HEK293T (cell line): ENCODE results near the gene FHIT.

Source experiments
- CTCF ChIA-PET: fragments of 350-600 bp; formaldehyde crosslinking; extraction: SDS; loops from one replicate; lab custom pipeline; 2021; ENCODE audit warnings: antibody characterized with exemption, inconsistent platforms; lab: Yijun Ruan, JAX
- POLR2A ChIA-PET: fragments of 350-600 bp; formaldehyde crosslinking; extraction: SDS; loops from one replicate; lab custom pipeline; 2020; ENCODE audit warnings: antibody characterized with exemption, inconsistent platforms; lab: Yijun Ruan, JAX
- DNase-seq: peaks from one replicate; pipeline ENCODE4 v3.0.0; 2012; ENCODE audit warnings: mixed read lengths; ENCODE audit errors: extremely low spot score
- ARNT ChIP-seq: fragments of 450-650 bp; IDR thresholded peaks from 2 replicates; pipeline ENCODE4 v1.6.1; 2017; ENCODE audit warnings: mild to moderate bottlenecking
- BHLHE40 ChIP-seq: fragments of 450-650 bp; IDR thresholded peaks from 2 replicates; pipeline ENCODE4 v1.6.1; 2016; ENCODE audit warnings: mild to moderate bottlenecking, moderate library complexity, borderline replicate concordance
- CTBP1 ChIP-seq: fragments of 450-650 bp; IDR thresholded peaks from 2 replicates; pipeline ENCODE4 v1.6.1; 2016; ENCODE audit warnings: borderline replicate concordance
- ELF4 ChIP-seq: fragments of 450-650 bp; IDR thresholded peaks from 2 replicates; pipeline ENCODE4 v1.6.1; 2017; ENCODE audit warnings: antibody characterized with exemption
- FOXA1 ChIP-seq: fragments of 450-650 bp; IDR thresholded peaks from 2 replicates; pipeline ENCODE4 v1.6.1; 2016; ENCODE audit warnings: mild to moderate bottlenecking
- FOXK2 ChIP-seq: fragments of 450-650 bp; IDR thresholded peaks from 2 replicates; pipeline ENCODE4 v1.6.1; 2016; ENCODE audit warnings: mild to moderate bottlenecking
- FOXM1 ChIP-seq: fragments of 450-650 bp; IDR thresholded peaks from 2 replicates; pipeline ENCODE4 v1.6.1; 2017; ENCODE audit warnings: mild to moderate bottlenecking, borderline replicate concordance
- HDGF ChIP-seq: fragments of 450-650 bp; IDR thresholded peaks from 2 replicates; pipeline ENCODE4 v1.6.1; 2017; ENCODE audit warnings: antibody characterized with exemption, borderline replicate concordance
- L3MBTL2 ChIP-seq: fragments of 450-650 bp; conservative IDR thresholded peaks from 2 replicates; pipeline ENCODE4 v1.6.1; 2016; ENCODE audit warnings: mild to moderate bottlenecking
- LEF1 ChIP-seq: fragments of 450-650 bp; IDR thresholded peaks from 2 replicates; pipeline ENCODE4 v1.6.1; 2017; ENCODE audit warnings: mild to moderate bottlenecking, borderline replicate concordance
- NFRKB ChIP-seq: fragments of 450-650 bp; IDR thresholded peaks from 2 replicates; pipeline ENCODE4 v1.6.1; 2016; ENCODE audit warnings: mild to moderate bottlenecking, moderate library complexity
- SP1 ChIP-seq: fragments of 450-650 bp; IDR thresholded peaks from 2 replicates; pipeline ENCODE4 v1.6.1; 2017
- SUZ12 ChIP-seq: fragments of 450-650 bp; IDR thresholded peaks from 2 replicates; pipeline ENCODE4 v1.6.1; 2016; ENCODE audit warnings: mild to moderate bottlenecking
- TARDBP ChIP-seq: fragments of 450-650 bp; IDR thresholded peaks from 2 replicates; pipeline ENCODE4 v1.6.1; 2016
- ZNF384 ChIP-seq: fragments of 450-650 bp; IDR thresholded peaks from 2 replicates; pipeline ENCODE4 v1.6.1; 2016
- TF ChIP-seq, protein P1 (sequence below): fragments of 450-650 bp; IDR thresholded peaks from 2 replicates; pipeline ENCODE4 v1.6.1; 2016

The FHIT gene

DNA sequence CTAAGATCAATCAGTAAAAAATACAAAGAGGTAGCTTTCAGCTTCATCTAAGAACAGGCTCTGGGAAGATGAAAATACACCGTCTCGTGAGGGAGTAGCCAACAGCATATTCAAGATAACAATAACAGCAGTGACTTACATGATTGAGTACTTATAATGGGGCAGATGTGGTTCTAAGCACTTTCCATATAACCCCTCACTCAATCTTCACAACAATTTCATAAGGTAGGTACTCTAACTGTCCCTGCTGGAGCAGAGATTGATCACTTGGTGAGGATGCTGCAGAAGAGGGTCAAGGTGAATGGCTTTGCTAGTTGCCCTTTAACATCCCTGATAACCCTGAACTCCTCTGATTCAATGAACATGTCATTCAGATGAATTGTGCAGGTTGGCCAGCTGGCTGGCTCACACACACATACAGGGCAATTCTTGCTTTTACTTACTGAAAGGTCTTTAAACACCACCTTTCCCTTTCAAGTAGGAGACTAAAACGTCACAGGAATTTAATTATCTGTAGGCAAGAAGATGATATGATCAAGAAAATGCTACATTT lies 1217.3 kb downstream of the FHIT start:
- POLR2A ChIA-PET = no interaction called here
- TF ChIP-seq FOXM1 (no peak), NFRKB (no peak), FOXK2 (no peak), TARDBP (no peak), ELF4 (no peak), SUZ12 (no peak), ARNT (no peak), BHLHE40 (no peak), ZNF384 (no peak), CTBP1 (no peak), FOXA1 (no peak), L3MBTL2 (no peak), HDGF (no peak), SP1 (no peak), LEF1 (no peak)
- TF ChIP-seq, protein P1, sequence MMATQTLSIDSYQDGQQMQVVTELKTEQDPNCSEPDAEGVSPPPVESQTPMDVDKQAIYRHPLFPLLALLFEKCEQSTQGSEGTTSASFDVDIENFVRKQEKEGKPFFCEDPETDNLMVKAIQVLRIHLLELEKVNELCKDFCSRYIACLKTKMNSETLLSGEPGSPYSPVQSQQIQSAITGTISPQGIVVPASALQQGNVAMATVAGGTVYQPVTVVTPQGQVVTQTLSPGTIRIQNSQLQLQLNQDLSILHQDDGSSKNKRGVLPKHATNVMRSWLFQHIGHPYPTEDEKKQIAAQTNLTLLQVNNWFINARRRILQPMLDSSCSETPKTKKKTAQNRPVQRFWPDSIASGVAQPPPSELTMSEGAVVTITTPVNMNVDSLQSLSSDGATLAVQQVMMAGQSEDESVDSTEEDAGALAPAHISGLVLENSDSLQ = no peak
- CTCF ChIA-PET = no interaction called here
- DNase-seq = no peak

DNA sequence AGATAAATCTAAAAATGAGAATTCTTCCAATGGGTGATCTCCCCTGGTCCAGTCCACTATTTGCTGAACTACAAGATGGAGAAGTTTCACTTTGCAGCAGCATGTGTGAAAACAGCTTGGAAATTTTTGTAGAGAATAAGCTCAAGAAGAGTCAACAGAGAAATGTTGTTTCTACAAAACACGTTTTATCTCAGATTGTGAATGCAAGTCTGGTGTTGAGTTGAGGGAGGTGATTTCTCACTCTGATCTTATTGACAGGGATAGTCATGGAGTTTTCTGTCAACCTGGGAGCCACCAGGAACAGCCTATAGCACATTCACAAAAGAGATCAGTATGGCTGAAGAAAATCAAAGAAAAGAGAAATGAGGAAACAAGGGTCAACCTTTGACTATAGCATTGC lies 1220.3 kb downstream of the FHIT start:
- CTCF ChIA-PET = no interaction called here
- POLR2A ChIA-PET = no interaction called here
- DNase-seq = no peak
- TF ChIP-seq CTBP1 = no peak
- TF ChIP-seq, protein P1 = no peak
- no peak for TF ChIP-seq NFRKB
- TF ChIP-seq ZNF384 = no peak

DNA sequence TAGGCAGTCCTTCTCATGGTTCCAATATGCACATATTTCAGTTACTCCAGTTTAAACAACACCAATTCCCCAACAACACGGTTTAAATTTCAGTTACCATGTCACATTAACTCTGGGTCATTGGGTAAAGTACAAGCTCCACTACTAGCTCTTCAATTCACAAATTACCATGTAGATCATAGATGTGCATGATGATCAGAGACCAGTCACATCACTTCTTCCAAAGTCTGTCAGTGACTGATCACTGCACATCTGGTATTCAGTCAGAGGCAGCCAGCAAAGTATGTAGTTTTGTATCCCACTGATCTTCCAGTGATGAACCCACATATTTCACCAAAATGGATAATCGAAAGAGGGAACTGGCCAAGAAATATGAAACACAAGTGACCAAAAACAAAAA lies 1223.0 kb downstream of the FHIT start:
- TF ChIP-seq HDGF (no peak), SP1 (no peak), ELF4 (no peak), NFRKB (no peak), L3MBTL2 (no peak), ZNF384 (no peak), CTBP1 (no peak), SUZ12 (no peak)
- ChIA-PET CTCF (interaction anchor here (0.7 kb wide), 1 partner anchor 1576 kb away, joined by 5 read pairs; no protein-coding TSS in a partner anchor), POLR2A (no interaction called here)
- DNase-seq = no peak

DNA sequence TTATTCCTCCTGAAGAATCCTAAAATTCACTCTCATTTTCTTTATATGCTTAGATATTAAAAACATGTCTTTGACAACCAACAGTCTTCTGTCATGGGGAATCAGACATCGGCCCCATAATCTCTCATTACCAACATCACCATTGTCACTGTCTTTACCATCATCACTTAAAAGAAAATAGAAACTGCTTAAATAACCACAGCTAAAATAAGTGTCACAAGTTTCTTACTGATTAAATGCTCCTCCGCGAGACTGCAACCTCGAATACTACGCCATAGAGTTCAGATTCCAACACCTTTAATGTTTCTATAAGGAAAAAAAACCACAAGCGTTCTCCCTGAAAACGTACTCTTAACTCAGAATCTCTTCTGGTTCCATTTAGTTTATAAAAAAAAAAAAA lies 1223.9 kb downstream of the FHIT start:
- POLR2A ChIA-PET = no interaction called here
- CTCF ChIA-PET = interaction anchor here (0.7 kb wide), 2 partner anchors 28 to 1577 kb away, joined by 5 to 7 read pairs; no protein-coding TSS in a partner anchor
- DNase-seq = no peak
- no peak for TF ChIP-seq FOXA1
- no peak for TF ChIP-seq TARDBP
- no peak for TF ChIP-seq LEF1
- TF ChIP-seq FOXM1 = no peak
- TF ChIP-seq SUZ12 = no peak
- no peak for TF ChIP-seq FOXK2
- TF ChIP-seq HDGF = no peak
- no peak for TF ChIP-seq L3MBTL2
- TF ChIP-seq, protein P1 = no peak
- no peak for TF ChIP-seq CTBP1
- no peak for TF ChIP-seq SP1
- TF ChIP-seq ARNT = no peak
- TF ChIP-seq ZNF384 = no peak
- no peak for TF ChIP-seq NFRKB
- TF ChIP-seq BHLHE40 = no peak

DNA sequence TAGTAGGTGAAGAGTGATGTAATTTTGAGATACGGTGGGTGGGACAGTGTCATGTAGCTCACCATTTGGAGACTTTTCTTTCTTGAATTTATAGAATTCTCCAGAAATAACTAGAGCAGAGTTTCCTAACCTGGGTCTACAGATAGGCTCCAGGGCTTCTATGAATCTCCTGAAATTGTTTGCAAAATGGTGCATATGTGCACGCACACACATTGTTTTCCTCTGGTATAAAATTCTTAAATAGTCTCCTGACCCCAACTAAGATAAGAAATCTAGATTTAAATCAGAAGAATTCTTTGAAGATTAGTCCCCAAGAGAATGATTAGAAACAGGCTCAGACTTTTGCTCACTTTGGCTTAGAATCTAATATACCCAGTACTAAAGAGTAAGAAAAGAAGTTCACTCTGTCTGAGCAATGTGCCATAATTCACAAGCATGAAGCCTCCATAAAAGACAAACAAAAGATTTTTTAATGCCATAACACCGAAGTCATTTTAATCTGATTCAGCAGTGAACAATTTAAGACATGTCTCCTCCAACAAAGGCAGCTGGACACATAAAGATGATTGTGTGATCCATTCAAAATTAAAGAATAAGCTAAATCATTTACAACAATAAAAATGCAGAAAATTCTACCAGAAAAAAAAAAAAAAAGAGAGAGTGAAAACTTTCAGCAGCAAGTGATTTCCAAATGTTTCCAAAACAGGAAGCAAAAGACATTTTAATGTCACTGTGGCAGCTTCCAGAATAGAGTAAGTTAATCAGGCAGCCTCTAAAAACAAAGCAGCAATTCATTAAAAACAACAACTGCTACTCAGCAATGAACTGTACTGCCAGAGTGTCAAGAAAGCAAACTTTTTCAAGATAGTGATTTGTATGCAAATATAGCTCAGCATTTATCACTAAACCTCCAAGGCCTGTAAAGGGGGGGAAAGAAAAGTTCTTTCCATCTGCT lies 1225.9 kb downstream of the FHIT start:
- ChIA-PET POLR2A (no interaction called here), CTCF (interaction anchor here (0.7 kb wide), 1 partner anchor 43 kb away, joined by 3 read pairs; no protein-coding TSS in a partner anchor)
- DNase-seq = no peak
- TF ChIP-seq HDGF (no peak), ZNF384 (no peak), LEF1 (no peak), L3MBTL2 (no peak), SP1 (no peak), FOXK2 (no peak), CTBP1 (no peak)
- TF ChIP-seq, protein P1 = no peak
